IMR-90 (cell line): ENCODE data around the gene MYT1. TPM values are rescaled to one million over a fixed set of nuclear protein-coding genes. Genes with fewer than 3 reads are reported as not detected.

ENCODE experiments used
- ATAC-seq: fragments of 200-7000 bp; cut with Tn5 transposase; 2 replicates; pipeline ENCODE4 v1.9.1; 2020; ENCODE audit warnings: low read depth, mild to moderate bottlenecking, moderate library complexity
- BruUV-seq: library from RNA; stranded (reverse); fragments of 400-500 nt; replicated peaks from 2 replicates; lab custom pipeline; 2021; lab: Mats Ljungman, UMichigan
- CTCF ChIA-PET: fragments of 300-600 bp; formaldehyde crosslinking; extraction: SDS; loops from one replicate; lab custom pipeline; 2021; ENCODE audit warnings: antibody characterized with exemption; lab: Yijun Ruan, JAX
- POLR2A ChIA-PET: fragments of 300-600 bp; sonication (Branson Sonifier 250); formaldehyde crosslinking; loops from one replicate; lab custom pipeline; 2022; ENCODE audit warnings: antibody characterized with exemption; ENCODE audit not compliant: unreplicated experiment; lab: Charles Lee
- DNase-seq: peaks from one replicate; pipeline ENCODE4 v3.0.0; 2013
- H2AFZ ChIP-seq: replicated peaks from 2 replicates; pipeline ENCODE3; 2013; ENCODE audit warnings: low read length, mild to moderate bottlenecking; ENCODE audit not compliant: poor library complexity
- H2AK5ac ChIP-seq: 2 replicates; pipeline ENCODE4 v1.6.1; 2013; ENCODE audit warnings: low read depth, low read length, inconsistent platforms
- H2AK9ac ChIP-seq: replicated peaks from 2 replicates; pipeline ENCODE3; 2013; ENCODE audit warnings: mild to moderate bottlenecking, low read depth, low read length, moderate library complexity; ENCODE audit not compliant: poor library complexity
- H2BK120ac ChIP-seq: 2 replicates; pipeline ENCODE4 v1.6.1; 2013; ENCODE audit warnings: low read depth, low read length, inconsistent platforms
- H2BK15ac ChIP-seq: 3 replicates; pipeline ENCODE4 v1.6.1; 2013; ENCODE audit warnings: low read depth, low read length, inconsistent platforms
- H2BK20ac ChIP-seq: 2 replicates; pipeline ENCODE4 v1.6.1; 2013; ENCODE audit warnings: low read depth, mild to moderate bottlenecking, inconsistent platforms, low read length, moderate library complexity
- H2BK5ac ChIP-seq: 2 replicates; pipeline ENCODE4 v1.6.1; 2013; ENCODE audit warnings: mild to moderate bottlenecking, low read depth, low read length, inconsistent platforms; ENCODE audit not compliant: poor library complexity, severe bottlenecking
- H3K14ac ChIP-seq: replicated peaks from 2 replicates; pipeline ENCODE4 v1.6.1; 2013; ENCODE audit warnings: low read depth, low read length, inconsistent platforms
- H3K18ac ChIP-seq: 2 replicates; pipeline ENCODE4 v1.6.1; 2013; ENCODE audit warnings: low read depth, low read length, control low read depth
- H3K23ac ChIP-seq: 2 replicates; pipeline ENCODE4 v1.6.1; 2013; ENCODE audit warnings: low read depth, low read length, inconsistent platforms
- H3K27ac ChIP-seq: 2 replicates; pipeline ENCODE4 v1.5.1; 2013; ENCODE audit warnings: mild to moderate bottlenecking, control low read depth, low read length; ENCODE audit not compliant: insufficient read depth
- H3K27me3 ChIP-seq: 2 replicates; pipeline ENCODE4 v1.6.1; 2013; ENCODE audit warnings: low read length; ENCODE audit not compliant: control insufficient read depth, insufficient read depth
- H3K36me3 ChIP-seq: 2 replicates; pipeline ENCODE4 v1.6.1; 2013; ENCODE audit warnings: low read length, mixed read lengths; ENCODE audit not compliant: control insufficient read depth, insufficient read depth
- H3K4ac ChIP-seq: 2 replicates; pipeline ENCODE4 v1.6.1; 2013; ENCODE audit warnings: low read depth, low read length, inconsistent platforms
- H3K4me1 ChIP-seq: 2 replicates; pipeline ENCODE4 v1.6.1; 2013; ENCODE audit warnings: low read length, mixed read lengths; ENCODE audit not compliant: control insufficient read depth, insufficient read depth
- H3K4me2 ChIP-seq: 2 replicates; pipeline ENCODE4 v1.6.1; 2013; ENCODE audit warnings: low read depth, mild to moderate bottlenecking, control low read depth, low read length, moderate library complexity
- H3K4me3 ChIP-seq: 2 replicates; pipeline ENCODE4 v1.5.1; 2013; ENCODE audit warnings: low read depth, mild to moderate bottlenecking, control low read depth, low read length, moderate library complexity; ENCODE audit not compliant: insufficient read depth
- H3K56ac ChIP-seq: 2 replicates; pipeline ENCODE4 v1.6.1; 2013; ENCODE audit warnings: low read length, inconsistent platforms; ENCODE audit not compliant: insufficient read depth; ENCODE audit errors: extremely low read depth
- H3K79me1 ChIP-seq, 2 experiments: 2 replicates each; pipeline ENCODE4 v1.6.1; 2013; ENCODE audit warnings: low read length in 2 of 2, inconsistent platforms in 1 of 2, low read depth in 1 of 2
- H3K9ac ChIP-seq: 2 replicates; pipeline ENCODE4 v1.6.1; 2013; ENCODE audit warnings: low read depth, low read length, control low read depth
- H3K9me1 ChIP-seq: 2 replicates; pipeline ENCODE4 v1.6.1; 2013; ENCODE audit warnings: low read length, inconsistent platforms; ENCODE audit not compliant: insufficient read depth
- H3K9me3 ChIP-seq: 2 replicates; pipeline ENCODE4 v1.6.1; 2013; ENCODE audit warnings: low read length; ENCODE audit not compliant: control insufficient read depth, insufficient read depth
- H4K20me1 ChIP-seq: 2 replicates; pipeline ENCODE4 v1.6.1; 2013; ENCODE audit warnings: low read length, inconsistent platforms; ENCODE audit not compliant: insufficient read depth
- H4K5ac ChIP-seq: 2 replicates; pipeline ENCODE4 v1.6.1; 2013; ENCODE audit warnings: mild to moderate bottlenecking, low read depth, low read length, control low read depth
- H4K8ac ChIP-seq, 2 experiments: 2 replicates each; pipeline ENCODE4 v1.6.1; 2013; ENCODE audit warnings: low read depth in 2 of 2, low read length in 2 of 2, control low read depth in 1 of 2, inconsistent platforms in 1 of 2
- H4K91ac ChIP-seq: 2 replicates; pipeline ENCODE4 v1.6.1; 2013; ENCODE audit warnings: low read depth, low read length, inconsistent platforms; ENCODE audit not compliant: insufficient read depth
- BHLHE40 ChIP-seq: fragments of 150-350 bp; IDR thresholded peaks from 2 replicates; pipeline ENCODE4 v1.6.1; 2016; ENCODE audit warnings: mild to moderate bottlenecking, low read depth, low read length
- CEBPB ChIP-seq: IDR thresholded peaks from 2 replicates; pipeline ENCODE4 v1.6.1; 2012; ENCODE audit warnings: low read depth, low read length, improper control_type of control experiment
- CHD1 ChIP-seq: IDR thresholded peaks from 2 replicates; pipeline ENCODE4 v1.6.1; 2012; ENCODE audit warnings: low read depth, low read length, improper control_type of control experiment
- CTCF ChIP-seq: conservative IDR thresholded peaks from 2 replicates; pipeline ENCODE4 v1.5.1; 2012; ENCODE audit warnings: mild to moderate bottlenecking, low read depth, low read length, improper control_type of control experiment
- FOS ChIP-seq: fragments of 150-350 bp; IDR thresholded peaks from 2 replicates; pipeline ENCODE4 v1.6.1; 2016; ENCODE audit warnings: low read depth, low read length
- MAFK ChIP-seq: IDR thresholded peaks from 2 replicates; pipeline ENCODE4 v1.6.1; 2012; ENCODE audit warnings: low read depth, low read length, improper control_type of control experiment
- MAZ ChIP-seq: IDR thresholded peaks from 2 replicates; pipeline ENCODE4 v1.6.1; 2012; ENCODE audit warnings: low read depth, mild to moderate bottlenecking, low read length, improper control_type of control experiment, moderate library complexity, borderline replicate concordance
- MXI1 ChIP-seq: IDR thresholded peaks from 2 replicates; pipeline ENCODE4 v1.6.1; 2012; ENCODE audit warnings: low read depth, mild to moderate bottlenecking, low read length, moderate library complexity, borderline replicate concordance
- NFE2L2 ChIP-seq: fragments of 150-350 bp; IDR thresholded peaks from 2 replicates; pipeline ENCODE4 v1.6.1; 2016; ENCODE audit warnings: low read depth, mild to moderate bottlenecking, low read length
- POLR2A ChIP-seq: IDR thresholded peaks from 2 replicates; pipeline ENCODE4 v1.6.1; 2012; ENCODE audit warnings: mild to moderate bottlenecking, low read depth, low read length
- RAD21 ChIP-seq: IDR thresholded peaks from 2 replicates; pipeline ENCODE4 v1.6.1; 2012; ENCODE audit warnings: low read length, improper control_type of control experiment
- RCOR1 ChIP-seq: IDR thresholded peaks from 2 replicates; pipeline ENCODE4 v1.6.1; 2012; ENCODE audit warnings: mild to moderate bottlenecking, low read length, improper control_type of control experiment; ENCODE audit not compliant: insufficient replicate concordance
- RFX5 ChIP-seq: IDR thresholded peaks from 2 replicates; pipeline ENCODE4 v1.8.0; 2012; ENCODE audit warnings: low read depth, mild to moderate bottlenecking, low read length, moderate library complexity
- SMC3 ChIP-seq: fragments of 150-350 bp; IDR thresholded peaks from 2 replicates; pipeline ENCODE4 v1.6.1; 2016; ENCODE audit warnings: low read depth, mild to moderate bottlenecking, antibody characterized with exemption, low read length, moderate library complexity
- WGBS, 2 experiments: methylation state at CpG; one replicate each; pipeline versions ENCODE4 v1.1.5 to v1.1.7; 2013; ENCODE audit warnings: missing lambda C conversion rate in 2 of 2; ENCODE audit not compliant: insufficient read length in 1 of 2; ENCODE audit errors: extremely low coverage in 2 of 2; 5-methylcytosine and 5-hydroxymethylcytosine counted together
- dilution Hi-C: fragments of 300-500 bp; cut with HindIII; formaldehyde crosslinking; loops from one replicate; pipeline ENCODE4 v1.14.3; 2018; ENCODE audit warnings: low sequenced_read_pairs; ENCODE audit not compliant: unreplicated experiment
- in situ Hi-C: fragments of 300-500 bp; cut with MboI; formaldehyde crosslinking; loops from 3 replicates; pipeline ENCODE4 v1.14.3; 2019; ENCODE audit warnings: low sequenced_read_pairs, inconsistent platforms, mixed read lengths
- intact Hi-C: fragments of 100-400 bp; cut with micrococcal nuclease; formaldehyde crosslinking; loops from 2 replicates; pipeline ENCODE4 v1.10.0; 2022
- polyA plus RNA-seq, 3 experiments: library from polyadenylated mRNA; depleted of rRNA; stranded (reverse); fragments of >200 nt; gene quantifications; 2 replicates each; pipeline ENCODE4 v1.2.3, GENCODE V29; 2012; ENCODE audit warnings: low replicate concordance in 1 of 3
- total RNA-seq: library from RNA; depleted of rRNA; stranded (reverse); fragments of >200 nt; gene quantifications from 2 replicates; pipeline ENCODE4 v1.2.3, GENCODE V29; 2012
- TF ChIP-seq, protein P1 (sequence below): fragments of 150-350 bp; IDR thresholded peaks from 2 replicates; pipeline ENCODE4 v1.6.1; 2016; ENCODE audit warnings: low read depth, mild to moderate bottlenecking, low read length, moderate library complexity, borderline replicate concordance
- TF ChIP-seq, protein P2 (sequence below): fragments of 150-350 bp; IDR thresholded peaks from 2 replicates; pipeline ENCODE4 v1.6.1; 2017; ENCODE audit warnings: mild to moderate bottlenecking, antibody characterized with exemption, low read length, low read depth

The MYT1 gene
- total and polyA plus RNA-seq, 2 of the 4 experiments (the other 2 are of a cell fraction), result not detected

- dilution Hi-C loops (no loop called here), intact Hi-C loops (no loop called here), in situ Hi-C loops (no loop called here)
- no peaks in the 10 kb centered on the region for H3K79me1 ChIP-seq
- no peak overlapping the region for H2BK20ac ChIP-seq
- no peak overlapping the region for H2BK120ac ChIP-seq
- H3K14ac ChIP-seq, result no peak overlapping the region
- CTCF ChIA-PET, result no interaction called here
- H3K9me3 ChIP-seq, result peaks cover 6% of the 10 kb centered on the region; the same call in 1 of the 2 replicates
- H3K18ac ChIP-seq, result no peak overlapping the region
- H2AK9ac ChIP-seq, result no peak overlapping the region
- no peak overlapping the region for H3K4me2 ChIP-seq
- peaks cover 27% of the 10 kb centered on the region for H3K27me3 ChIP-seq
- no peak overlapping the region for H2AFZ ChIP-seq
- TF ChIP-seq RAD21, result no peak
- TF ChIP-seq MAFK, result no peak
- no peak for TF ChIP-seq MAZ
- TF ChIP-seq RFX5, result no peak
- no peak for TF ChIP-seq CTCF
- no peak for TF ChIP-seq SMC3
- TF ChIP-seq, protein P1, sequence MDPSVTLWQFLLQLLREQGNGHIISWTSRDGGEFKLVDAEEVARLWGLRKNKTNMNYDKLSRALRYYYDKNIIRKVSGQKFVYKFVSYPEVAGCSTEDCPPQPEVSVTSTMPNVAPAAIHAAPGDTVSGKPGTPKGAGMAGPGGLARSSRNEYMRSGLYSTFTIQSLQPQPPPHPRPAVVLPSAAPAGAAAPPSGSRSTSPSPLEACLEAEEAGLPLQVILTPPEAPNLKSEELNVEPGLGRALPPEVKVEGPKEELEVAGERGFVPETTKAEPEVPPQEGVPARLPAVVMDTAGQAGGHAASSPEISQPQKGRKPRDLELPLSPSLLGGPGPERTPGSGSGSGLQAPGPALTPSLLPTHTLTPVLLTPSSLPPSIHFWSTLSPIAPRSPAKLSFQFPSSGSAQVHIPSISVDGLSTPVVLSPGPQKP, result no peak
- no peak for TF ChIP-seq CEBPB
- no peak for TF ChIP-seq MXI1
- TF ChIP-seq POLR2A, result no peak
- TF ChIP-seq FOS, result no peak
- no peak for TF ChIP-seq BHLHE40
- TF ChIP-seq NFE2L2, result no peak
- TF ChIP-seq CHD1, result no peak
- TF ChIP-seq RCOR1, result no peak
- TF ChIP-seq, protein P2, sequence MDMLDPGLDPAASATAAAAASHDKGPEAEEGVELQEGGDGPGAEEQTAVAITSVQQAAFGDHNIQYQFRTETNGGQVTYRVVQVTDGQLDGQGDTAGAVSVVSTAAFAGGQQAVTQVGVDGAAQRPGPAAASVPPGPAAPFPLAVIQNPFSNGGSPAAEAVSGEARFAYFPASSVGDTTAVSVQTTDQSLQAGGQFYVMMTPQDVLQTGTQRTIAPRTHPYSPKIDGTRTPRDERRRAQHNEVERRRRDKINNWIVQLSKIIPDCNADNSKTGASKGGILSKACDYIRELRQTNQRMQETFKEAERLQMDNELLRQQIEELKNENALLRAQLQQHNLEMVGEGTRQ, result no peak
- no peak overlapping the region for H4K91ac ChIP-seq
- no peaks in the 10 kb centered on the region for H3K9me1 ChIP-seq
- no peak overlapping the region for H2AK5ac ChIP-seq
- H3K9ac ChIP-seq, result no peak overlapping the region
- H4K8ac ChIP-seq, result no peak overlapping the region
- WGBS, 2 experiments, result 56% methylated on average over 5 of the region's 9 CpGs; no CpG with 5 or more reads in 1 of the 2 experiments
- DNase-seq, result no peak
- H3K56ac ChIP-seq, result no peak overlapping the region
- no peak overlapping the region for H2BK15ac ChIP-seq
- no peaks in the 10 kb centered on the region for H3K36me3 ChIP-seq
- H3K4ac ChIP-seq, result no peak overlapping the region
- ATAC-seq, result no peak
- H4K5ac ChIP-seq, result no peak overlapping the region
- no peaks in the 10 kb centered on the region for H4K20me1 ChIP-seq
- H3K4me1 ChIP-seq, result no peaks in the 10 kb centered on the region
- H3K4me3 ChIP-seq, result no peak overlapping the region
- no TSS peak for BruUV-seq
- POLR2A ChIA-PET, result no interaction called here
- H2BK5ac ChIP-seq, result no peak overlapping the region
- H3K23ac ChIP-seq, result no peak overlapping the region
- H3K27ac ChIP-seq, result no peak overlapping the region
These were observed 34.1 kb downstream of the MYT1 start for GRCh38 chr20:64198347-64198746.
